ENCODE results near the gene TENM4. TPM values are rescaled to one million over a fixed set of nuclear protein-coding genes. Genes with fewer than 3 reads are reported as not detected.

Gene TENM4
- total RNA-seq, 1 donor from 2014 or later, result not detected

GRCh38 chr11:79425463-79425862 lies 15.4 kb downstream of the TENM4 start:
- H3K36me3 Mint-ChIP-seq (ENCODE audit: low read depth), result no peaks in the 10 kb centered on the region
- intact Hi-C loops (cut with micrococcal nuclease), result no loop called here
- no peak overlapping the region for H3K27ac Mint-ChIP-seq
- H3K4me3 Mint-ChIP-seq (ENCODE audit: low read depth), result no peak overlapping the region
- no peak for DNase-seq (ENCODE audit: low spot score)
- no peaks in the 10 kb centered on the region for H3K9me3 Mint-ChIP-seq
- no peaks in the 10 kb centered on the region for H3K27me3 Mint-ChIP-seq (ENCODE audit: low read depth)
- H3K4me1 Mint-ChIP-seq (ENCODE audit: low read depth), result no peaks in the 10 kb centered on the region

- no peak overlapping the region for H3K4me3 Mint-ChIP-seq (ENCODE audit: low read depth)
- intact Hi-C loops (cut with micrococcal nuclease), result no loop called here
- H3K36me3 Mint-ChIP-seq (ENCODE audit: low read depth), result no peaks in the 10 kb centered on the region
- H3K4me1 Mint-ChIP-seq (ENCODE audit: low read depth), result no peaks in the 10 kb centered on the region
- no peak overlapping the region for H3K27ac Mint-ChIP-seq
- H3K9me3 Mint-ChIP-seq, result no peaks in the 10 kb centered on the region
- no peaks in the 10 kb centered on the region for H3K27me3 Mint-ChIP-seq (ENCODE audit: low read depth)
- DNase-seq (ENCODE audit: low spot score), result no peak
Measured at GRCh38 chr11:79423736-79424135, 17.1 kb downstream of the TENM4 start.

GRCh38 chr11:79422866-79423265 lies 18.0 kb downstream of the TENM4 start:
- no peak for DNase-seq (ENCODE audit: low spot score)
- Mint-ChIP-seq H3K36me3 (ENCODE audit: low read depth) (no peaks in the 10 kb centered on the region), H3K4me1 (ENCODE audit: low read depth) (no peaks in the 10 kb centered on the region), H3K4me3 (ENCODE audit: low read depth) (no peak overlapping the region), H3K27ac (no peak overlapping the region), H3K27me3 (ENCODE audit: low read depth) (no peaks in the 10 kb centered on the region), H3K9me3 (no peaks in the 10 kb centered on the region)
- intact Hi-C loops (cut with micrococcal nuclease), result no loop called here

- no peak overlapping the region for H3K27ac Mint-ChIP-seq
- no peak for DNase-seq (ENCODE audit: low spot score)
- H3K9me3 Mint-ChIP-seq, result no peaks in the 10 kb centered on the region
- H3K4me3 Mint-ChIP-seq (ENCODE audit: low read depth), result no peak overlapping the region
- intact Hi-C loops (cut with micrococcal nuclease), result no loop called here
- H3K36me3 Mint-ChIP-seq (ENCODE audit: low read depth), result no peaks in the 10 kb centered on the region
- H3K4me1 Mint-ChIP-seq (ENCODE audit: low read depth), result no peaks in the 10 kb centered on the region
- H3K27me3 Mint-ChIP-seq (ENCODE audit: low read depth), result no peaks in the 10 kb centered on the region
Measured at GRCh38 chr11:79421820-79422219, 19.0 kb downstream of the TENM4 start.

- no peak for DNase-seq (ENCODE audit: low spot score)
- Mint-ChIP-seq H3K4me3 (ENCODE audit: low read depth) (no peak overlapping the region), H3K4me1 (ENCODE audit: low read depth) (no peaks in the 10 kb centered on the region), H3K27me3 (ENCODE audit: low read depth) (no peaks in the 10 kb centered on the region), H3K27ac (no peak overlapping the region), H3K36me3 (ENCODE audit: low read depth) (no peaks in the 10 kb centered on the region), H3K9me3 (no peaks in the 10 kb centered on the region)
- intact Hi-C loops (cut with micrococcal nuclease), result no loop called here
Measured at GRCh38 chr11:79419120-79419519, 21.7 kb downstream of the TENM4 start.

GRCh38 chr11:79418241-79418640 lies 22.6 kb downstream of the TENM4 start:
- intact Hi-C loops (cut with micrococcal nuclease), result no loop called here
- Mint-ChIP-seq H3K36me3 (ENCODE audit: low read depth) (no peaks in the 10 kb centered on the region), H3K4me3 (ENCODE audit: low read depth) (no peak overlapping the region), H3K9me3 (no peaks in the 10 kb centered on the region), H3K27ac (no peak overlapping the region), H3K4me1 (ENCODE audit: low read depth) (no peaks in the 10 kb centered on the region), H3K27me3 (ENCODE audit: low read depth) (no peaks in the 10 kb centered on the region)
- no peak for DNase-seq (ENCODE audit: low spot score)

GRCh38 chr11:79417069-79417920 lies 23.5 kb downstream of the TENM4 start:
- H3K27me3 Mint-ChIP-seq (ENCODE audit: low read depth), result no peaks in the 10 kb centered on the region
- intact Hi-C loops (cut with micrococcal nuclease), result no loop called here

GRCh38 chr11:79415912-79416311 lies 24.9 kb downstream of the TENM4 start:
- Mint-ChIP-seq H3K4me3 (ENCODE audit: low read depth) (no peak overlapping the region), H3K4me1 (ENCODE audit: low read depth) (no peaks in the 10 kb centered on the region), H3K27me3 (ENCODE audit: low read depth) (no peaks in the 10 kb centered on the region), H3K27ac (no peak overlapping the region), H3K9me3 (no peaks in the 10 kb centered on the region), H3K36me3 (ENCODE audit: low read depth) (no peaks in the 10 kb centered on the region)
- DNase-seq (ENCODE audit: low spot score), result no peak
- intact Hi-C loops (cut with micrococcal nuclease), result no loop called here

More at GRCh38 chr11:79417069-79417920, 23.5 kb downstream of the TENM4 start:
- Mint-ChIP-seq H3K4me3 (ENCODE audit: low read depth) (no peak overlapping the region), H3K4me1 (ENCODE audit: low read depth) (no peaks in the 10 kb centered on the region), H3K9me3 (no peaks in the 10 kb centered on the region), H3K36me3 (ENCODE audit: low read depth) (no peaks in the 10 kb centered on the region), H3K27ac (no peak overlapping the region)
- DNase-seq (ENCODE audit: low spot score), result no peak

- H3K4me3 Mint-ChIP-seq (ENCODE audit: low read depth), result no peak overlapping the region
- no peaks in the 10 kb centered on the region for H3K4me1 Mint-ChIP-seq (ENCODE audit: low read depth)
- DNase-seq (ENCODE audit: low spot score), result no peak
- H3K27ac Mint-ChIP-seq, result no peak overlapping the region
- H3K27me3 Mint-ChIP-seq (ENCODE audit: low read depth), result no peaks in the 10 kb centered on the region
- intact Hi-C loops (cut with micrococcal nuclease), result no loop called here
- no peaks in the 10 kb centered on the region for H3K36me3 Mint-ChIP-seq (ENCODE audit: low read depth)
- no peaks in the 10 kb centered on the region for H3K9me3 Mint-ChIP-seq
Measured at GRCh38 chr11:79415411-79415810, 25.4 kb downstream of the TENM4 start.

- Mint-ChIP-seq H3K27ac (no peak overlapping the region), H3K27me3 (ENCODE audit: low read depth) (no peaks in the 10 kb centered on the region), H3K9me3 (no peaks in the 10 kb centered on the region), H3K36me3 (ENCODE audit: low read depth) (no peaks in the 10 kb centered on the region), H3K4me1 (ENCODE audit: low read depth) (no peaks in the 10 kb centered on the region), H3K4me3 (ENCODE audit: low read depth) (no peak overlapping the region)
- intact Hi-C loops (cut with micrococcal nuclease), result no loop called here
- no peak for DNase-seq (ENCODE audit: low spot score)
Measured at GRCh38 chr11:79414644-79415317, 26.0 kb downstream of the TENM4 start.

GRCh38 chr11:79414041-79414440 lies 26.8 kb downstream of the TENM4 start:
- intact Hi-C loops (cut with micrococcal nuclease), result no loop called here
- no peak overlapping the region for H3K27ac Mint-ChIP-seq

GRCh38 chr11:79413268-79413667 lies 27.6 kb downstream of the TENM4 start:
- intact Hi-C loops (cut with micrococcal nuclease), result no loop called here
- Mint-ChIP-seq H3K27me3 (ENCODE audit: low read depth) (no peaks in the 10 kb centered on the region), H3K4me3 (ENCODE audit: low read depth) (no peak overlapping the region), H3K4me1 (ENCODE audit: low read depth) (no peaks in the 10 kb centered on the region), H3K27ac (no peak overlapping the region), H3K9me3 (no peaks in the 10 kb centered on the region), H3K36me3 (ENCODE audit: low read depth) (no peaks in the 10 kb centered on the region)
- DNase-seq (ENCODE audit: low spot score), result no peak

More at GRCh38 chr11:79414041-79414440, 26.8 kb downstream of the TENM4 start:
- Mint-ChIP-seq H3K36me3 (ENCODE audit: low read depth) (no peaks in the 10 kb centered on the region), H3K4me3 (ENCODE audit: low read depth) (no peak overlapping the region), H3K9me3 (no peaks in the 10 kb centered on the region), H3K4me1 (ENCODE audit: low read depth) (no peaks in the 10 kb centered on the region), H3K27me3 (ENCODE audit: low read depth) (no peaks in the 10 kb centered on the region)
- DNase-seq (ENCODE audit: low spot score), result no peak

GRCh38 chr11:79412761-79413160 lies 28.1 kb downstream of the TENM4 start:
- no peak for DNase-seq (ENCODE audit: low spot score)
- Mint-ChIP-seq H3K27ac (no peak overlapping the region), H3K36me3 (ENCODE audit: low read depth) (no peaks in the 10 kb centered on the region), H3K27me3 (ENCODE audit: low read depth) (no peaks in the 10 kb centered on the region), H3K4me3 (ENCODE audit: low read depth) (no peak overlapping the region), H3K4me1 (ENCODE audit: low read depth) (no peaks in the 10 kb centered on the region), H3K9me3 (no peaks in the 10 kb centered on the region)
- intact Hi-C loops (cut with micrococcal nuclease), result no loop called here

All from activated T-helper 2 cell treated with anti-CD3 and anti-CD28 coated beads, Interferon-gamma antibody, Interleukin-2, Interleukin-4, amounts not matched to agents 10 μg/mL and 5 μg/mL and 100 μg/mL, durations not matched to agents 14 hours and 24 hours and 36 hours (primary cell).